ENCODE results near the gene FKBP14. TPM values are rescaled to one million over a fixed set of nuclear protein-coding genes. Genes with fewer than 3 reads are reported as not detected.
"Not testable (repeated sequence)": the region's sequence is repeated elsewhere in the genome, so short reads cannot be mapped to it uniquely, and the experiment has no call there.

Gene FKBP14
- total RNA-seq, 2 donors from 2014 or later = 8.8 to 10.3 TPM

DNA sequence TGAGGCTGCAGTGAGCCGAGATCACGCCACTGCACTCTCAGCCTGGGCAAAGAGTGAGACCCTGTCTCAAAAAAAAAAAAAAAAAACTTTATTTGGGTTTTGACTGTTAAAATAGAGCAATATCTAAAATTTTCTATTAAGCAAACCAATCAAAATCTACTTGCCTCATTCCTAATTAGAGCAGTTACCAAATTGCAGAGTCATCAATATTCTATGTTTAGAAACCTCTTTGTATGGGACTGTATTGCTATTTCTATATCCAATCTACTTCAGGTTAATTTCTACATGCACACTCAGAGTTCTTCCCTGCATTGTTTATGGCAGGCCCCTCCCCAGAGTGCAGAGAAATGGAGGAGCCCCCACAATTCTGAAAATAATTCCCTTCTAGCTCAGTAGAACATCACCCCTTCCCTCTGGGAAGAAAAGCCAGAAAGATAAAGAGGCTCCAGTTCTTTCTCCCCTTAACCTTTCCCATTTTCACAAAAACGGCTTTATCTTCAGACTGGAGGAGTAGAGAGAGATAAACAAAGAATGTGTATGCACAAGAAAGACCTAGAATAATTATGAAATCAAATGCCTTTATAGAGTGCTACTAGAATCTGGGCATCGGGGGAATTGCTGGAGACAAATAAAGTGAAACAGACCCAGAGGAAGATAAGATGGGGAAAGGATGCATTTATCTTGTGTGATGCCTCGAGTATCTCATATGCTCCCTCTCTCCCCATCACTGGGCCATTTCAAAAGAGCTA is 54.8 kb downstream of the FKBP14 start:
- intact Hi-C loops (cut with DNase I, micrococcal nuclease) = no loop called here
- ATAC-seq (no peak), DNase-seq (no peak)

DNA sequence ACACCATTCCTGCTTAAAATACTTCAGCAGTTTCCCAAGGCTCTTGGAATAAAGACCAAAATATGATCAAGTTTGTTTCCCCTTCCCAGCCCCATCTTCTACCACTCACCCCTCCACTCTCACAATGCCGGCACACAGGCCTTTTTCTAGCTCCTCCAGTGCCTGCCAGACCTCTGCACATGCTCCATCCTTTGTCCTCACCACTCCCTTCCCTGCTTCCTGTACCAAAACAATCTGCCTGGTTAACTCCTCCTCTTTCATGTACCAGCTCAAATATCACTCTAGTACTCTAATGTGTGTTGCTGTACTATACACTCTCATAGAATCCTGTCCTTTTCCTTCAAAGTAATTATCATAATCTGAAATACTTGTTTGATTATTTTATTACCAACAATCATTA is 56.3 kb downstream of the FKBP14 start:
- intact Hi-C loops (cut with DNase I, micrococcal nuclease) = no loop called here
- no peak for ATAC-seq
- DNase-seq = no peak

DNA sequence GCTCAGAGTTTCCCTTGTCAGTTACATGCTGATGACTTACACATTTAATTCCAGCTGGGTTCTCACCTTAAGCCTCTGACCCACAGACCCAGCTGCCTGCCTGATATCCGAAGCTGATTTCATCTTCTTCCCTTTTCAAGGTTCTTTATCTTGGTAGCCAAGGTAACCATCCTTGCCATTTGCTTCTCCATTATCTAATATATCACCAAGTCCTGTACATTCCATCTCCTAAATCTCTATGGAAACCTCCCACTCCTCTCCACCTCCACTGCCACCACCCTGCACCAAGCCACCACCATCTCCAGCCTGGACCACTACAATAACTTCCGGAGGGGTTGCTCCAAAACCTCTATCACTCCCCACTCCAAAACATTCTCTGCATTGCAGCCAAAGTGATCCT is 56.8 kb downstream of the FKBP14 start:
- intact Hi-C loops (cut with DNase I, micrococcal nuclease) = no loop called here
- no peak for DNase-seq
- ATAC-seq = no peak

DNA sequence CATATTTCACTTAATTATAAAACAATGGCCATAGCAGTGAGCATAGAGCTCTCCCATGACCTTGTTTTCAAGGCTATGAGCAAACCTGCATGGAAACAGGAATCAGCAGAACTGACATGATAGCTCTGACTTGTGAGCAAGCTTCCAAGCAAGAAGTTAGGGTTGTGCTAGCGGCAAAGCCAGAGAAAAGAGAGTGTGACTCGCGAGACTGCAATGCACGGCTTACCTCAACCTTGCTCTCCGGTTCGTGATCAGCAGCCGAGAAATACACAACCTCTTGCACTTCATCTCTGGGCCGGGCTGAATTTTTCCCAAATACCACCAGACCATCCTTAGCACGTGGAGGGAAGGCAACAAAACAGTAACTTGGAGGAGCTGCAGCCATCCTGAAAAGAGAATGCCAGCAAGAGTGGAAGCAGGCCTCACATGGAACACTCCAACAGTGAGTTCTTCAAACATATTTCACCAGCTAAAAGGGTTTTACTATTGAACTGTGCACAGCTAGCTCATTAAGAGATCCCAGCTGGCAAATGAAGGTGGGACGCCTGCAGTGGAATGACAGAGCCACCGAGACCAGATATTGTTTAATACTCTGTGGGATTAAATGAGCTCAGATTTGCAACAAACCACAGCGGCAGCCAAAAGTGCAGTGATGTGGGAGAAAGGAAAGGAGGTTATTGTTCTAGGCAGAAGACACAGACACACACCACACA is 57.7 kb downstream of the FKBP14 start:
- no peak for ATAC-seq
- no peak for DNase-seq
- intact Hi-C loops (cut with DNase I, micrococcal nuclease) = no loop called here

DNA sequence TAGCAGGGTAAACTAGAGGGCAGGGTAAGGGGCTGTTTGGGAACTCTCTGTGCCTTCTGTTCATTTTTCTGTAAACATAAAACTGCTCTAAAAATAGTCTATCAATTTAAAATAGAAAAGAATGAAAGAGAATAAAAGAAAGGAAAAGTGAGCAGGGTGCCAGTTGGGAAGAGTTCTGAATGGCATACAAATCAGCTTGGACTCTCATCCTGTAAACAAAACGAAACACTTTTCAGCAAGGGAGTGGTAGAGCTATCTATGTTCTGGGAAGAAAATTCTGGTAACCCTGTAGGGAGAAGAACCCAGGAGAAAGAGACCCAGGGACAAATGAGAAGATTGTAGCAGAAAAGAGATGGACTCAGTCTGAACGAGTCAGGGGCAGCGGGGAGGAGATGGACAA is 61.5 kb downstream of the FKBP14 start:
- intact Hi-C loops (cut with DNase I, micrococcal nuclease) = no loop called here

DNA sequence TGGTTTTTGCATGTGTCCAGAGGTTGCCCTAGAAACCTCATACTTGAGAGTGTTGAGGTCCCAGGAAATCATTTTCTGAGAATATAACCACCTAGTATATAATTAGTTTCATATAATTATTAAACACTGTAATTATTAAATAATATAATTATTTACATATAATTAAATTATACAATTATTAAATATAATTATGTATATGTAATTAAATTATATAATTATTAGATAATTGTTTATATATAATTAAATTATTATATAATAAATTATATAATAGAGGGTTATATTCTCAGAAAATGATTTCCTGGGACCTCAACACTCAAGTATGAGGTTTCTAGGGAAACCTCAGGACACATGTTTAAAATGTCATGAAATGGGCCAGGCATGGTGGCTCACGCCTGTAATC is 64.5 kb downstream of the FKBP14 start:
- DNase-seq (no peak), ATAC-seq (no peak)
- intact Hi-C loops (cut with DNase I, micrococcal nuclease) = no loop called here

More for the DNA sequence above, 61.5 kb downstream of the FKBP14 start:
- no peak for ATAC-seq
- no peak for DNase-seq

DNA sequence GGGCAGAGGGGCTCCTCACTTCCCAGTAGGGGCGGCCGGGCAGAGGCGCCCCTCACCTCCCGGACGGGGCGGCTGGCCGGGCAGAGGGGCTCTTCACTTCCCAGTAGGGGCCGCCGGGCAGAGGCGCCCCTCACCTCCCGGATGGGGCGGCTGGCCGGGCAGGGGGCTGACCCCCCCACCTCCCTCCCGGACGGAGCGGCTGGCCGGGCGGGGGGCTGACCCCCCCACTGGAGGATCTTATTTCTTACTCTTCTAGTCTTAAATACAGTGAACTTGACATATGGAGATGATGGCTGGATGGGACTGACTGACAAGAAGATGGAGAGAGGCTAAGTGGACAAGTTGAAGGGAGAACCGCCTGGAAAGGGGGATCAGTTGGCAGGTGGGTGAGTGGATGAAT is 64.9 kb downstream of the FKBP14 start:
- DNase-seq; ATAC-seq; intact Hi-C loops (cut with DNase I, micrococcal nuclease): not testable (repeated sequence)

Other genes starting within 250 kb of the FKBP14 start
- 1 to 10 TPM; 1.7 to 2.1 TPM for gene WIPF3, start 220.2 kb downstream of the FKBP14 start, total RNA-seq
- gene SCRN1, start 36.9 kb downstream of the FKBP14 start, total RNA-seq = 10 to 100 TPM in 1 of 2 donors, 1 to 10 TPM in 1; 9.6 to 13.4 TPM
- 10 to 100 TPM; 12.4 to 13.6 TPM for gene PLEKHA8, start 1.7 kb upstream of the FKBP14 start, total RNA-seq
- gene MTURN, start 108.3 kb upstream of the FKBP14 start, total RNA-seq = 10 to 100 TPM in 1 of 2 donors, 1 to 10 TPM in 1; 8.7 to 15.2 TPM

Measured in left colon (tissue), 2 donors.